Osteoblast (primary cell): Measurements from ENCODE around the gene COLEC11. TPM values are rescaled to one million over a fixed set of nuclear protein-coding genes. Genes with fewer than 3 reads are reported as not detected.
"Not testable (repeated sequence)": the region's sequence is repeated elsewhere in the genome, so short reads cannot be mapped to it uniquely, and the experiment has no call there.

Experiments
- DNase-seq: peaks from one replicate; pipeline ENCODE4 v3.0.0; 2011; ENCODE audit warnings: low spot score, mixed read lengths; ENCODE audit not compliant: insufficient read length; ENCODE audit errors: missing footprints
- H2AFZ ChIP-seq: 2 replicates; pipeline ENCODE4 v1.6.0; 2011; ENCODE audit warnings: mild to moderate bottlenecking, low read length
- H3K27ac ChIP-seq: 2 replicates; pipeline ENCODE4 v1.5.1; 2011; ENCODE audit warnings: mild to moderate bottlenecking, low read depth, low read length, moderate library complexity
- H3K27me3 ChIP-seq: 2 replicates; pipeline ENCODE4 v1.6.0; 2012; ENCODE audit warnings: mild to moderate bottlenecking, control low read depth, inconsistent platforms, low read length, moderate library complexity; ENCODE audit not compliant: insufficient read depth
- H3K36me3 ChIP-seq: 2 replicates; pipeline ENCODE4 v1.5.1; 2011; ENCODE audit warnings: mild to moderate bottlenecking, low read length, control low read depth, moderate library complexity; ENCODE audit not compliant: insufficient read depth
- H3K4me1 ChIP-seq: 2 replicates; pipeline ENCODE4 v1.5.1; 2011; ENCODE audit warnings: mild to moderate bottlenecking, low read length, control low read depth, moderate library complexity; ENCODE audit not compliant: insufficient read depth
- H3K4me2 ChIP-seq: 2 replicates; pipeline ENCODE4 v1.6.0; 2011; ENCODE audit warnings: mild to moderate bottlenecking, low read length; ENCODE audit not compliant: insufficient read depth
- H3K4me3 ChIP-seq: fragments of 200-600 bp; sonication (generic); 3 replicates; pipeline ENCODE4 v1.5.1; 2012; ENCODE audit warnings: mild to moderate bottlenecking, low read length, inconsistent platforms; ENCODE audit not compliant: insufficient read depth
- H3K79me2 ChIP-seq: 2 replicates; pipeline ENCODE4 v1.6.0; 2012; ENCODE audit warnings: mild to moderate bottlenecking, low read length, control low read depth, inconsistent platforms; ENCODE audit not compliant: insufficient read depth
- H3K9me3 ChIP-seq: 2 replicates; pipeline ENCODE4 v1.5.1; 2011; ENCODE audit warnings: low read depth, low read length, control low read depth
- H4K20me1 ChIP-seq: 2 replicates; pipeline ENCODE4 v1.6.0; 2012; ENCODE audit warnings: mild to moderate bottlenecking, low read length, control low read depth; ENCODE audit not compliant: insufficient read depth
- total RNA-seq: library from RNA; depleted of rRNA; stranded (reverse); fragments of >200 nt; gene quantifications from 2 replicates; pipeline ENCODE4 v1.2.3, GENCODE V29; 2012
- TF ChIP-seq, protein P1 (sequence below): IDR thresholded peaks from 2 replicates; pipeline ENCODE4 v1.5.1; 2011; ENCODE audit warnings: mild to moderate bottlenecking, low read depth, low read length, moderate library complexity; ENCODE audit errors: extremely low read depth

Gene COLEC11
- total RNA-seq, 1 donor = 0.36 TPM

DNA sequence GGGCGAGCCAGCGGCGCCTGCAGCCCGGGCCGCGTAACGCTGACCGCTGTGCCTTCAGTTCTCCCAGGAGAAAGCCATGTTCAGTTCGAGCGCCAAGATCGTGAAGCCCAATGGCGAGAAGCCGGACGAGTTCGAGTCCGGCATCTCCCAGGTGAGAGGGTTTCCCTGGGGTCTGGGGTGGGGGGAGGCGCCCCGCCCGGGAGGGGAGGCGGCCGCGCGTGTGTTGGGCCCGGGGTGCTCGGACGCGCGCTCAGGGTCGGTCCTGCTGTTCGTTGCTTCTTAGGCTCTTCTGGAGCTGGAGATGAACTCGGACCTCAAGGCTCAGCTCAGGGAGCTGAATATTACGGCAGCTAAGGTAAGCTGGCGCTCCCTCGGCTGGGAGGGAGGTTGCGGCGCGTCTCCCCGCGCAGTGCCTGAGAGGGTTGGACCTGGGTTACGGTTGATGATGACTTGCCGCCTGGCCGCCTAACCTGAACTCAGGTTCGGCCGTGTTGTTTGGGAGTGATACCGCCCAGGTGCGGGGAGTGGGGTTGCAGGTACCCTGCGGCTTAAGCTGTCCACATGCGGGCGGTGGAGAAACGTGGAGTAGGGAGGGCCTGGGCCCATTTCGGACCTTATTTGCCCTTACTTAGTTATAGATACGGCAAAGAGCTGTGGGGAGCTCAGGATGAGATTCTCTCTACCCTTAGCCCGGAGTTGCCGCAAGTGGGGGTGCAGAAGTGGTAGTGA is 19.2 kb upstream of the COLEC11 start:
- H3K27me3 ChIP-seq = no peaks in the 10 kb centered on the region

DNA sequence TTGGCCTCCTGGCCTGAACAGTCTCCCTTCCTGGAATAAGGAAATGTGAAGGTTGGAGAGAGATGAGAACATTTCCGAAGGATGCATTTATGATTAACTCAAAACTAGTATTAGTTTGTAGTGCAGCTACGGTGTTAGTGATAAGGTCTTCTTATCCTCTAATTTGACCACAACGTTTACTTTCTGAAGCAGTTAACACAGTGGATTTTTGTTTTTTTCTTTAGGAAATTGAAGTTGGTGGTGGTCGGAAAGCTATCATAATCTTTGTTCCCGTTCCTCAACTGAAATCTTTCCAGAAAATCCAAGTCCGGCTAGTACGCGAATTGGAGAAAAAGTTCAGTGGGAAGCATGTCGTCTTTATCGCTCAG is 18.7 kb upstream of the COLEC11 start:
- Histone ChIP-seq H3K27ac (peak overlapping the region; percentile 85), H3K79me2 (peaks cover 53% of the 10 kb centered on the region), H4K20me1 (peaks cover 50% of the 10 kb centered on the region), H3K4me3 (peak overlapping the region; percentile 95), H3K4me2 (peak overlapping the region; percentile 95), H3K4me1 (peaks cover 33% of the 10 kb centered on the region), H3K36me3 (peaks cover 52% of the 10 kb centered on the region)
- DNase-seq, H3K9me3 ChIP-seq, H2AFZ ChIP-seq, H3K27me3 ChIP-seq: not testable (repeated sequence)

More for the DNA sequence above, 19.2 kb upstream of the COLEC11 start:
- Histone ChIP-seq H3K4me1 (peaks cover 33% of the 10 kb centered on the region), H2AFZ (peak overlapping the region; percentile 83), H3K79me2 (peaks cover 53% of the 10 kb centered on the region), H3K4me3 (peak overlapping the region; percentile 95), H3K4me2 (peak overlapping the region; percentile 95), H3K27ac (peak overlapping the region; percentile 85), H3K36me3 (peaks cover 47% of the 10 kb centered on the region), H4K20me1 (peaks cover 45% of the 10 kb centered on the region), H3K9me3 (no peaks in the 10 kb centered on the region)
- DNase-seq = no peak
- TF ChIP-seq, protein P1, sequence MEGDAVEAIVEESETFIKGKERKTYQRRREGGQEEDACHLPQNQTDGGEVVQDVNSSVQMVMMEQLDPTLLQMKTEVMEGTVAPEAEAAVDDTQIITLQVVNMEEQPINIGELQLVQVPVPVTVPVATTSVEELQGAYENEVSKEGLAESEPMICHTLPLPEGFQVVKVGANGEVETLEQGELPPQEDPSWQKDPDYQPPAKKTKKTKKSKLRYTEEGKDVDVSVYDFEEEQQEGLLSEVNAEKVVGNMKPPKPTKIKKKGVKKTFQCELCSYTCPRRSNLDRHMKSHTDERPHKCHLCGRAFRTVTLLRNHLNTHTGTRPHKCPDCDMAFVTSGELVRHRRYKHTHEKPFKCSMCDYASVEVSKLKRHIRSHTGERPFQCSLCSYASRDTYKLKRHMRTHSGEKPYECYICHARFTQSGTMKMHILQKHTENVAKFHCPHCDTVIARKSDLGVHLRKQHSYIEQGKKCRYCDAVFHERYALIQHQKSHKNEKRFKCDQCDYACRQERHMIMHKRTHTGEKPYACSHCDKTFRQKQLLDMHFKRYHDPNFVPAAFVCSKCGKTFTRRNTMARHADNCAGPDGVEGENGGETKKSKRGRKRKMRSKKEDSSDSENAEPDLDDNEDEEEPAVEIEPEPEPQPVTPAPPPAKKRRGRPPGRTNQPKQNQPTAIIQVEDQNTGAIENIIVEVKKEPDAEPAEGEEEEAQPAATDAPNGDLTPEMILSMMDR = no peak

DNA sequence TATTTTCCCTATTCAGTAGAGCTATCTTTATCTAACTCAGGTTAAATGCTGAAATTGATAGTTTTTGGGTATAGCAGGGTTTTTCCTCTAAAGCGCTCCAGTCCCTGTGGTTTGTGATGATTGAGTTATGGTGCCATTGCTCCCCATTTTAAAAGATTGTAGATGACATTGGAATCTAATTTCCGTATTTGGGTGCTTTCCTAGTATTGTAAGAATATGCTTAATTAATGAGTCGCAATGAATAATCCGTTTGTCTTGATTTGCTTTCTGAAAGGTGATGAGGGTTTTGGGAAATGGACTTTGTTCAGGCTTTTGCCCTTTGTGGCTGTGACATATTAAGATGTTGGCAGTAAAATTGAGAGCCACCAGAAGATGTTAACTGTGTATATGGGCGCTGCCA is 15.9 kb upstream of the COLEC11 start:
- no peaks in the 10 kb centered on the region for H3K27me3 ChIP-seq
- H3K36me3 ChIP-seq = peaks cover 70% of the 10 kb centered on the region
- no peak overlapping the region for H2AFZ ChIP-seq
- H3K4me3 ChIP-seq = peak overlapping the region; percentile 41
- TF ChIP-seq, protein P1 = no peak
- no peak for DNase-seq
- H4K20me1 ChIP-seq = peaks cover 57% of the 10 kb centered on the region
- peaks cover 33% of the 10 kb centered on the region for H3K4me1 ChIP-seq
- H3K27ac ChIP-seq = peak overlapping the region; percentile 26
- H3K9me3 ChIP-seq = no peaks in the 10 kb centered on the region
- peaks cover 57% of the 10 kb centered on the region for H3K79me2 ChIP-seq
- peak overlapping the region; percentile 59 for H3K4me2 ChIP-seq

DNA sequence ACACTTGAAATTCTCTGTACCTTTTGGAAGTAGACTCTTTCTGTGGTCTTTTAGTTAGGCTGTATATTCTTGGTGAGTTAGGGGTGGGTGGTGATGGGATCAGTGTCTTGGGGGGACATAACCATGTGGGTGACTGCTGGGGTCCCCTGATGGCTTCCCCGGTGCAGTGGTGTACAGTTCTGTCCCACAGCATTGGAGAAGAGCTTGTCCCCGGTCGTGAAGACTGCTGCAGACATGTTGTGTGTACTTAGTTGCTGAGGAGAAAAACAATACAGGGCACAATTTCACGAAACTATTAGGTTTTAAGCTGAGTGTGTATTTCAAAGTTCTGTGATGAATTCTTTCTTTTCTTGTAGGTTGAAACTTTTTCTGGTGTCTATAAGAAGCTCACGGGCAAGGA is 14.5 kb upstream of the COLEC11 start:
- H4K20me1 ChIP-seq = peaks cover 57% of the 10 kb centered on the region
- no peaks in the 10 kb centered on the region for H3K9me3 ChIP-seq
- peaks cover 70% of the 10 kb centered on the region for H3K36me3 ChIP-seq
- no peak overlapping the region for H3K4me3 ChIP-seq
- DNase-seq = no peak
- H3K27ac ChIP-seq = no peak overlapping the region
- no peaks in the 10 kb centered on the region for H3K27me3 ChIP-seq
- H3K79me2 ChIP-seq = peaks cover 53% of the 10 kb centered on the region
- TF ChIP-seq, protein P1 = no peak
- H3K4me1 ChIP-seq = peaks cover 33% of the 10 kb centered on the region
- no peak overlapping the region for H2AFZ ChIP-seq
- H3K4me2 ChIP-seq = no peak overlapping the region
